HG02884 (cell line): Measurements from ENCODE around the gene ALPI.
"Not testable (repeated sequence)": the region's sequence is repeated elsewhere in the genome, so short reads cannot be mapped to it uniquely, and the experiment has no call there.

Experiments used
- ATAC-seq: cut with Tn5 transposase; IDR thresholded peaks from one replicate; pipeline ENCODE4 v1.9.1; 2021; ENCODE audit warnings: mild to moderate bottlenecking, moderate library complexity; ENCODE audit not compliant: unreplicated experiment

The ALPI gene

DNA sequence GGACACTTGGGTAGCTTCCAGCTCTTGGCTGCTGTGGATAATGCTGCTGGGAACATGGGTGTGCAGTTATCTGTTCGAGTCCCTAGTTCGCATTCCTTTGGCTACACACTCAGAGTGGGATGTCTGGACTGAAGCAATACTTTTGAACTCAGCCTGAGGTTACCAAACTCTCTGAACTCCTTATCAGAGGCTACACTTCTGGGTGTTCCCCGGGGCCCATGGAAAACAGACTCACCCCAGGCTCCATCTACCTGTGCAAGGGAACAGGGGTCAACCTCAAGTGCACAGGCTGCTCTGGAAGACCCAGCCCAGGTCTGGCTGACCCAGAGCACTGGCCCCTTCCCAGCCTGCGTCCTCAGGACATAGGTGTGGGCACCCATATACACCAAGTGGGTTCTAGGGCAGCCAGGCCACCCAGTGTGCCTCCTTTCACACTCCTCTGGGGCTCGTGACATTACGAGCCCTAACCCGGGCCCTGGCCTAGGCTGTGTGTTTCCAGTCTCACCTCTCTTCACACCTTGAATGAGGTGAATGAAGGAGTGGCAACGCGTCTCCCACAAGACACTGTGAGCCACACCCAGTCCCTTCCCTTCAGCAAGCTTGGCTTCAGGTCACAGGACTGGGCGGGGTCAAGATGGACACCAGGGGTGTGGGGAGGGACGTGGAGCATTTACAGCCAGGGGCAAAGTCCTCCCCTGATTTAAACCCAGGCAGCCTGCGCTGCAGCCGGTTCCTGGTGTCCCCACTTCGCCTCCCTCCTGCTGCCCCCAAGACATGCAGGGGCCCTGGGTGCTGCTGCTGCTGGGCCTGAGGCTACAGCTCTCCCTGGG is at the start of gene ALPI:
TSS of gene ALPI (plus strand) at position 728 of the 830 bp plus-strand sequence. CDS start at position 775, 47 bp downstream.
- ATAC-seq, result no peak

DNA sequence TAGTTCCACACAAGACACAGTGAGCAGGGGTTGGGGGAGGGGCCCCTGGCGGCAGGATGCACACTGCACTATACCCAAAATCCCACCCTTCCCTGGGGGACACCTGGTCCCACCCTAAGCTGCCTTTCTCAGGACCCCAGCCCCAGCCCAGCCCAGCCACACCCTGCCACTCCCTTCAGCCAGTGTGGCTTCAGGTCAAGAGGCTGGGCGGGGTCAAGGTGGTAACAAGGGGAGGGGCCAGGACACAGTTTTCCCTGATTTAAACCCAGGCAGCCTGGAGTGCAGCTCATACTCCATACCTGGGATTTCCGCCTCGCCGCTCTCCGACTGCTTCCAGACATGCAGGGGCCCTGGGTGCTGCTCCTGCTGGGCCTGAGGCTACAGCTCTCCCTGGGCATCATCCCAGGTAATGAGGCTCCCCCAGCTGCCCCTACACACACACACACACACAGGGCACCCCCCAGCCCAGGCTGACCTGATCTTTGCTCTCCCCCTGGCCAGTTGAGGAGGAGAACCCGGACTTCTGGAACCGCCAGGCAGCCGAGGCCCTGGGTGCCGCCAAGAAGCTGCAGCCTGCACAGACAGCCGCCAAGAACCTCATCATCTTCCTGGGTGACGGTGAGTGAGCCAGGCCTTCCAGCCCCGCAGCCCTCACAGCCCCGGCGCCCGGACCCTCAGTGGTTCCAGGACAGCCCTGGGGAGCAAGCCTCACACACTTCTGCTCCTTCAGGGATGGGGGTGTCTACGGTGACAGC is 49.2 kb upstream of the ALPI start, which contains the start of gene ALPG:
TSS of gene ALPG (plus strand) at position 289 of the 755 bp plus-strand sequence. CDS start at position 340, 51 bp downstream.
- ATAC-seq, result no peak

DNA sequence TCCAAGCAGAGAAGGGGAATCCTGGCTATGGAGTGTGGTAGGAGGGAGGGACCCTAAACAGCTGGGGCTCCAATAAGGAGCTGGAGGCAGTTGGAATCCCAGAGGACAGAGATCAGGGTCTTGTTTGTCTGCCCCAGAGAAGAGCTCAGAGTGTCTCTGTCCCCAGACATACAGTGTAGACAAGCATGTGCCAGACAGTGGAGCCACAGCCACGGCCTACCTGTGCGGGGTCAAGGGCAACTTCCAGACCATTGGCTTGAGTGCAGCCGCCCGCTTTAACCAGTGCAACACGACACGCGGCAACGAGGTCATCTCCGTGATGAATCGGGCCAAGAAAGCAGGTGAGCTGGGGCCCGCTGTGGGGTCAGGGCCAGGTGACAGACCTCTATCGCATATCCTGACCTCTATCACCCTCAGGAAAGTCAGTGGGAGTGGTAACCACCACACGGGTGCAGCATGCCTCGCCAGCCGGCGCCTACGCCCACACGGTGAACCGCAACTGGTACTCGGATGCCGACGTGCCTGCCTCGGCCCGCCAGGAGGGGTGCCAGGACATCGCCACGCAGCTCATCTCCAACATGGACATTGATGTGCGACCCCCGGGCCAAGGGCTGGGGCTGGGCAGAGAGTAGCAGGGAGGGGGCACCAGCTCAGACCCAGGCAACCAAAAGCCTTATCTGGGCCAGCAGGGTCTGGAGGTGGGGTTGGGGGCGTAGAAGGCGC is 48.4 kb upstream of the ALPI start:
- ATAC-seq, result not testable (repeated sequence)

DNA sequence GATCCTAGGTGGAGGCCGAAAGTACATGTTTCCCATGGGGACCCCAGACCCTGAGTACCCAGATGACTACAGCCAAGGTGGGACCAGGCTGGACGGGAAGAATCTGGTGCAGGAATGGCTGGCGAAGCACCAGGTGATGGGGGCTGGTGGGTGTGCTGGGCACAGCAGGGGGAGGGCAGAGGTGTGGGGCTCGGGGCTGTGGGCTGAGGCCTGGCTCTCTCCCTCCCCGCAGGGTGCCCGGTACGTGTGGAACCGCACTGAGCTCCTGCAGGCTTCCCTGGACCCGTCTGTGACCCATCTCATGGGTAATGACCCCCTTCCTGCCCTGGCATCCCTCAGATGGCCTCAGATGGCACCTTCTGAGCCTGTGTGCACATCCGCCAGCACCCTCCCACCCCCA is 47.7 kb upstream of the ALPI start:
- ATAC-seq, result not testable (repeated sequence)

DNA sequence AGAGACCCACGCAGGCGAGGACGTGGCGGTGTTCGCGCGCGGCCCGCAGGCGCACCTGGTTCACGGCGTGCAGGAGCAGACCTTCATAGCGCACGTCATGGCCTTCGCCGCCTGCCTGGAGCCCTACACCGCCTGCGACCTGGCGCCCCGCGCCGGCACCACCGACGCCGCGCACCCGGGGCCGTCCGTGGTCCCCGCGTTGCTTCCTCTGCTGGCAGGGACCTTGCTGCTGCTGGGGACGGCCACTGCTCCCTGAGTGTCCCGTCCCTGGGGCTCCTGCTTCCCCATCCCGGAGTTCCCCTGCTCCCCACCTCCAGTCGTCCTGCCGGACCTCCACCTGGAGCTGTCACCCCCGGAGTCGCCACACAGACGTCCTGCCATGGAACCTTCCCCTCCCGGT is 46.3 kb upstream of the ALPI start:
- ATAC-seq, result not testable (repeated sequence)

DNA sequence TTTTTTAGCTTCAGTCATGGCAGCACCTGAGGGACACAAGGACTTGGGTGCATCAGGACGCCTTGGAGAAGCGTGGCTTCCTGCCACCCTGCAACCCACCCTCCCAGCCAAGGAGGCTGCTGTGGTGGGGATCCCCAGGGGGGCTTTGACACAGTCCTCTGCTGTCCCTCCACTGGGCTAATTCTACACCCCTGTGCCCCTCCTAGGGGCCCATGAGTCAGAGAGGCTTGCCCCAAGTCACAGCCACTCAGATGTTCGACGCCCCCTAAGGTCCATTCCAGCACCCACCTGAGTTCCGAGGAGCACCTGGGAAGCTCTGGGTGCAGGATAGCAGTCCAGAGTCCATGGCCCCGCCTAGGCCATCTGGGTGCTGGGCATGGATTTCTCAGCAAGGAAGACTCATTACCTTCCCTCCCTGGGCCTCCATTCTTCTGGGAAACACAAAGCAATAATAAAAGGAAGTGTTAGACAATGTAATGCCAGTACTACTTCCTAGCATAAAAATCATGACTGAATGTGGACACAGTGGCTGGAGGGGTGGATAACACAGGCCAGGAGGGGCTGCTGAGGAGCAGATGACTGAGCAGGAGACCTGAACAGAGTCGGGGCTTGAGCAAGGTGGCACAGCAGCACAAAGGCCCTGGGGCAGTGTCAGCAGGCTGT is 45.6 kb upstream of the ALPI start:
- no peak for ATAC-seq

DNA sequence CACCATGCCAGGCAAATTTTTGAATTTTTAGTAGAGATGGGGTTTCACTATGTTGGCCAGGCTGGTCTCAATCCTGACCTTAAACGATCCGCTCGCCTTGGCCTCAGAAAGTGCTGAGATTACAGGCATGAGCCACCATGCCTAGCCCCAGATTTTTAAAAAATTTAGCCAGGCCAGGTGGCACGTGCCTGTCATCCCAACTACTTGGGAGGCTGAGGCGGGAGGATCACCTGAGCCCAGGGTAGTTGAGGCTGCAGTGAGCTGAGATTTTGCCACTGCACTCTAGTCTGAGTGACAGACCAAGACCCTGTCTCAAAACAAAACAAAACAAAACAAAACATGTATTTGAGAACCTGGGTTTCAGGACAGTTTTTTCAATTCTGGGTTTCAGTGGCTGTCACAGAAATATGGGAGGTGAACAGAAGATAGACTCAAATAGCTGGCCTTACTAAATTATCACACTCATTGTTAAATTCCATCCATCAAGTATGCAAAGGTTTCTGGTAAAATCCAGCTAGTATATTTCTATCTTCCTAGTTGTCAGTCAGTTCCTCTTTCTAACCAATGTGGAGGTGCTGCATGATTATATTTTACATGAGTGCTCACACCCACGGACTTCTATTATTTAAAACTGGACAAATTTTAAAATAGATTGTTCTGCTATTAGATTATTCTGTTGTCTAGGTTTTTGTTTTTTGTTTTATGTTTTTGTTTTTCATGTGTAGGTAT is 43.9 kb upstream of the ALPI start:
- ATAC-seq, result no peak

DNA sequence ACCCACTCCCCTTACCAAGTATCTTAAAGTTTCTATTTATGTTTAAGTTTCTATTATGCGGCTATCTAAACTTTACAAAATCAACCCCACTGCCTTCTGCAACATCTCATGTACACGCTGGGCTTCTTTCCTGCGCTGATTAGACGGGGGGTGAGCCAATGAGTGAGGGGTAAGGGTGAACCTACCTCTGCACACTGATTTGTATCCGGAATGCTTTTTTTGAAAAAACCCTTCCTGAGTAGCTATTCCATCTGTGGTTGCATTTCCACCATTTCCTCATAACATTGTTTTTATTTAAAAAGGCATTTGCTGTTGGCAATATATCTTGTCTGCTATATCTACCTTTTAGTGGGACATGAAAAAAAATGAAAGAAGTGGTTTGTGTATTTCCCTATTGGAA is 43.0 kb upstream of the ALPI start:
- no peak for ATAC-seq

DNA sequence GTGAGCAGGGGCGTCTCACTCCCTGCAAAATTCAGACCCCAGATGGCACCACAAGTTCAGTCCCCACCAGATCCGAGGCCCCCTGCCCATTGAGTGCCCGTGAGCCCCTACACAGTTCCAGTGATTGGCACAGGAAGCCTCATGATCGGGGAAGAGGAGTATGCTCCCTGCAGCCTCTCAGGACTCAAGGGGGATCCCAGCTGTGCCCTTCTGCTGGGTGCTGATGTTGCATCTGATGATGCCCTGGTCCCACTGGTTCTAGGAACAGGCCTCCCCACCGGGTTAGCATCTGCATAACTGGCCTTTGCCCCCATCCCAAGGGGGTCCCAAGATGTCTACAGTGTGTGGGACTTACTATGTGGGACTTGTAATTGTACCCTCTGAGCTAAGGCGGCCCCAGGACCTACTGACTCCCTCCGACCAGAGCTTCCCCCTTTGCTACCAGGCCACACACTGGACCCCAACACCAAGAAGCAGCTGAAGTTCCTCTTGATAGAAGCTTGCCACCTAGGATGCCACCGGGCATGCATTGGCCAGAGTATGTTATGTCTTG is 40.7 kb upstream of the ALPI start:
- ATAC-seq, result no peak

DNA sequence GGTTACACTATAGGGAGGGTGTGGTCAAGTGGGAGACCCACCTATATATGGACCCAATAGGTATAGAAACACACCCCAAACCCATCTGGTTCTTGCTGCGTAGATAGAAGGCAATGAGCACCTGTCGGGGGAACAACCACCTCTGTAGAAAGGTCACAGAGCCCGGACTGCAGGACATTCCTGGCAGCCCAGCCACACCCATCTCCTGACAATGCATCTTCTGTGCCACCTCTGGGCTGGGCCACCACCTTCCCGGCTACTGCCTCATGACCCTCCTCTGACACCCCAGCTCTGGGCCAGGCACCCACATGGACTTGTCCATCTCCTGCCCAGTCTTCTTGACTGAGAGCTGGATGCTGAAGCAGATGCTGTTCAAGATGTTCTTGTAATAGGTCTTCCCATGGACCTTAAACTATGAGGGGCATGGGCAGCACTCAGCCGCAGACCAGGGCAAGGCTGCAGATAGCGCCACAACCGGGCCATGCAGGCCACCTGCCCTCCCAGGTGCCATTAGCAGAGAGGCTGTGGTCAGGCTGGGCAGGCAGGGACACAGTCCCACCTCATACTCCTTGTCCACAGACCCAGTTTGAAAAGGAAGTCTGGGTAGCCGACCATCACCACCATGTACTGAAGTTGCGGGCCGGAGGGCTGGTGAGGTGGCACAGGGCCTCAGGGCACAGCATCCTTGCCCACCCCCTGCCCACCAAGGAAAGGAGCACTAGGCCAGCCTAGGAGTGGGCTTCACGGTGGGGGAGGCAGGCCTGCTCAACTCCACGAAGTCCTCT is 40.0 kb upstream of the ALPI start:
- no peak for ATAC-seq

DNA sequence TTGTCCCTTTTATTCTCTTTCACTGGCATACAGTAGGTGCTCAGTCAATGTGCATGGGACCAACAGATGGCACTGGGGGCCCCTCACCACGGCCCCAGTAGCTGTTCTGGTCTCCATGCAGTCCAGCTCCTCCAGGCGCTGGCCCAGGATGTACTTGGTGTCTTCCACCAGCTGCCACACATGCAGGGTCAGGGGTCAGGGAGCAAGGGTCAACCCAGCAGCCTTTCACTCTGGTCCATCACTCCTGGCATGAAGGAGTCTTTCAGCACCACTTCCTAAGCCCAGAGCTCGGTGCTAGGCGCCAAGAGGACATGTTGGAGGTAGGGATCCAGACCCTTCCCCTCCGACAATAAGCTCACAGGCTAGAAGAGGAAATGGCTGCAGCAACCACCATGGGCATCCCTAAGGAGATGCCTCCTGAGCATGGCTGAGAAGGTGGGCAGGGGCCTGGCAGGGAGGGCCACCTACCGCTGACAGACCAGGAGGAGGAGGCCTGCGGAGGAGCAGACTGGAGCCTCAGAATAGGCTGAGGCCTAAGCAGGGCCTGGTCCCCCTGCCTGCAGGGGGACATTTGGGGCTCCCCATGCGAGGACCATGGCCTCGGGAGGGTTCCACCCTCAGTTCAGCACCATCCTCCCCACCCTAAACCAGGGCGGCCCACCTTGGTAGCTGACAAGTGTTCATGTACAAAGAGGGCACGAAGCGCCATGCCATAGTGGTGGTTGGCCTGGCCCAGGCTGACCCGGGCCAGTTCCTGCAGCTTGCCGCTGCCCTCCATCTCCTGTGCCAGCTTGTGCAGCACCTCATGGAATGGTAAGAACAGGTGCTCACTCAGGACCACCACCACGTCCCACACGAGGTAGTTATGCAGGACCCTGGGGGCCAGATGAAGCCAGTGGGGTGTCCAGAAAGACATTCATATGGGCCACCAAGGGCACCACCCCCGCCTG is 39.2 kb upstream of the ALPI start:
- no peak for ATAC-seq

DNA sequence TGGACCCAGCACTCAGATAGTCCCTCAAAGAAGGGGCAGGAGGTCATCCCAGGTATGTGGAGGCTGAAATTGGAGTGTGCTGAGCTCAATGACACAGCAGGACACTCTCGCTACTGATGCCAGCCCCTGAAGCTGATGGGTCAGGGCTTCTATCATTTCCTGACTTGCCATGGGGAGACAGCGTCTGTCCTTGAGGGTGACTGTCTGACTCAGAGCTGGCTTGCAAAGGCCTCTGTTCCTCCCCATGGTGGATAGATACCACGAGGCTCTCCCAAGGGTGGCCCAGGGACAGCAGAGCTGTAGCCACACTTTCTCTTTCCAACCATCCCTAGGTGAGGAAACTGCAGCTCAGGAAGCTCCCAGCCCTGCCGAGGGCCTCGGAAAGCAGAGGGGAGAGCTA is 38.5 kb upstream of the ALPI start:
- no peak for ATAC-seq

DNA sequence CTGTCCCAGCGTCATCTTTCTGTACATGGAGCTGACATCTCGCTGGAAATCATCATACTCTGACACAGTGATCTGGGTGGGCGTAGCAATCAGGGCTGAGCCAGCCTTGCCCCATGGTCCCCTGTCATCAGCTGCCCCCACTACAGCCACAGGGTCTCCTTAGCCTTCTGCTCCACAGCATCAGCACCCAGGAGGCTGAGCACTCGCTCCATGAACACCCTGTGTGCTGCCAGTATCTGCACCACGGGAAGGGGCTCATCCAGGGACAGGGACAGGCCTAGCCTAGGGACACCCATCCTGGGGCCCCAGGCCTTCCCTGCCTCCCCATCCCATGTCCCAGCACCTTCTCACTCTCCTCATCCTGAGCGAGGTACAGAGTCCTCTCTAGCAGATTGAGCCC is 37.9 kb upstream of the ALPI start:
- ATAC-seq, result no peak

DNA sequence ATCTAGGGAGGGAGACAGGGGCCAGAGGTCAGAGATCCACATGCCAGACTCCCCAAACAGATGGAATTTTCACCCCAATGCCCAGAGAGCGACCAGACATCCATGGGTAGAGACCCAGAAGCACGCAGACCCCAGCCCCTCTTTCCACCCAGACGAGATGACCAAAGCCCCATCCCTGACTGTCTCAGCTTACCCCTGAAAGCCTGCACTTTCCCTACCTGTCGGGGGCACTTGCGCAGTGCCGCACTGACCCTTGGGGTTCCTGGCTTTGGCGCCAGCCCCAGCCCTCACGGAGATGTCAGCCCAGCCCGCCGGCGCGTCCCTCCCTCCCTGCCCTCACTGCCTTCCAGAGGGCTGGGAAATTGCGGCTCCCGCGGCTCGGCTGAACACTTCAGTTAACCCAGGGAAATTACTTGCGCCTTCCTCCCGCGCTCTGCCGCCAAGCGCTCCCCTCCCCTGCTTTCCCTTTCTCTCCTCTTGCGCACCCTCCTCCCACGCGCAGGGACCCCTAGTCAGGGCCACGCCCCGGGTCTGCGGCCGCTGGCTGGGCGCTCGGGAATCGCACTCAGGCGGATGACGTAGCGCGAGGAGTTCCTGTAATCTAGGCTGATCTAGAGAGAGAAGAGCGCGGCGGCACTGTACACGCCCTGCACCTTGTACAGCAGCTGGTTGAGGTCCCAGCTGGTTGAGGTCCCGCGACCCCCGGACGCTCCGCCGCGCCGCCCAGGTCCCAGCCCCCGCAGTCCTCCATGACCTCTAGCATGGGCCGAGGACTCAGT is 37.3 kb upstream of the ALPI start:
- ATAC-seq, result no peak

DNA sequence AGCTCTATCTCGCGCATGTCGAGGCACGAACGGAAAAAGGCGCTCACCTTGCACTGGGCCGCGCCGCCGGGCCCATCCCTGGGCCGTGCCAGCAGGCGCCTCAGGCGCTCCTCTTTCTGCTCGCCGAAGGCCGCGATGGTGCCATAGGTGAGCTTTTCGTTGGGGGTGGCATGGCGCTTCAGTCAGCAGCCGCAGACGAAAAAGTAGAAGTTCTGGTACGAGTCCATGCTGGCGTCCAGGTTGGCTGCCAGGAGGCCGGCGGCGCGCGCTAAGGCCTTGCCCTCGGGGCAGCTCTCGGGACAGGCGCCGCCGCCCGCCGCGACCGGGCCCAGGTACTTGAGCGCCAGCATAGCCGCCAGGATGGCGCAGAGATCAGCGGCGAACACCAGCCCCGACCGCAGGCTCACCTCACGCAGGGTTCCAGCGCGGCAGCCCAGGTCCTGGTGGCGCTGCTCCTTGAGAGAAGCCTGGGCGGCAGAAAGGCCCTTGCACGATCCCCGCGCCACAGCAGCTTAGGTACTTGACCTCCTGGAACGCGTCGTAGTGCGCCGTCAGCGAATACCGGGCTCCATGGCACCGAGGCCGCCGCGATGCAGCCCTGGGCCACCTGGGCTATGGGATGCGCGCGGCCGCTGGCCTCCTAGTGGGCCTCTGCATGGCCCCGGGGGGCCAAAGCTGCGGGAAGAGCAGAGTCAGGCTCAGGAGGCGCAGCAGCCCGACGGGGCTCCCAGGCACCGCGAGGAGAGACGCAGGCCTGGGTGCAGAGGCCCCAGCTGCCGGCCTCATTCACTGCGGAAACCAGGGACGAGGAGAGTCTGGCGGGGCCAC is 36.5 kb upstream of the ALPI start:
- no peak for ATAC-seq

DNA sequence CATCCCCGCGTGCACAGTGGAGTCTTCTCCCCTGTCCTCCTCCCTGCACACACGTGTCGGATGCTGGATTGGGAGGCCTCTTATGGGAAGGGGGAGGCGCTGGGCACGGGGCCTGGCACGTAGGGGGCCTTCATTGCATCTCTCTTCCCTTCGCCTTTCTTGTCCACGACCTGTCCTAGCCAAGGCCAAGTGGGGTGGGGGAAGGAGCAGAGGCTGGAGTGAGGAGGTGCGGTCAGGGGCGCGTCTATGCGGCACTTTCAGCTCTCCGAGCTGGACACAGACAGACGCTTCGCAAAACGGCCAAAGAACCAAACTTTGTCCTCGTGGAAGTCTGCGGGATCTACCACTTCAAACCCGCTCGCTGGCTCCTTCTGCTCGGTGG is 35.9 kb upstream of the ALPI start:
- no peak for ATAC-seq
